ENCODE data around the gene CATSPERE.

DNA sequence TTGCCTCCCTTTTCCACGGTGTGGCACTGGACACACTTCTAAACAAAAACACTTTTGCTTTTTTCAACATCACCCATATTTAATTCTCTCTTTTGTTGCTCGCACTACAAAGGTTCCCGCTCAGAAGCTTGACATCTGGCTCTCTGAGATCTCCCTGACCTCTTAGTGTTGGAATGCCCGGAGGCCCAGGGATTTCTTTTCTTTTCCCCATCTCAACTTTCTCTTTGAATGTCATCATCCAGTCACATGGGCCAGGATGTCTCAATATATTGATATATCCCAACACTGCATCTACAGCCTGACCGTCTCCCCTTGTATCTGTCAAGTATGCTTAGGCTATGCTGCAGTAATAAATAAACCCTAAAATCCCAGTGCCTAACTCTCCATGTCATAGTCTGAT lies 137.5 kb downstream of the CATSPERE start:
- TF ChIP-seq POLR2A (IDR thresholded peaks at IDR 0.05) (no peak), POLR2AphosphoS5 (IDR thresholded peaks at IDR 0.05) (no peak), EP300 (IDR thresholded peaks at IDR 0.05) (no peak)
- TF ChIP-seq, protein P1, sequence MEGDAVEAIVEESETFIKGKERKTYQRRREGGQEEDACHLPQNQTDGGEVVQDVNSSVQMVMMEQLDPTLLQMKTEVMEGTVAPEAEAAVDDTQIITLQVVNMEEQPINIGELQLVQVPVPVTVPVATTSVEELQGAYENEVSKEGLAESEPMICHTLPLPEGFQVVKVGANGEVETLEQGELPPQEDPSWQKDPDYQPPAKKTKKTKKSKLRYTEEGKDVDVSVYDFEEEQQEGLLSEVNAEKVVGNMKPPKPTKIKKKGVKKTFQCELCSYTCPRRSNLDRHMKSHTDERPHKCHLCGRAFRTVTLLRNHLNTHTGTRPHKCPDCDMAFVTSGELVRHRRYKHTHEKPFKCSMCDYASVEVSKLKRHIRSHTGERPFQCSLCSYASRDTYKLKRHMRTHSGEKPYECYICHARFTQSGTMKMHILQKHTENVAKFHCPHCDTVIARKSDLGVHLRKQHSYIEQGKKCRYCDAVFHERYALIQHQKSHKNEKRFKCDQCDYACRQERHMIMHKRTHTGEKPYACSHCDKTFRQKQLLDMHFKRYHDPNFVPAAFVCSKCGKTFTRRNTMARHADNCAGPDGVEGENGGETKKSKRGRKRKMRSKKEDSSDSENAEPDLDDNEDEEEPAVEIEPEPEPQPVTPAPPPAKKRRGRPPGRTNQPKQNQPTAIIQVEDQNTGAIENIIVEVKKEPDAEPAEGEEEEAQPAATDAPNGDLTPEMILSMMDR (IDR thresholded peaks at IDR 0.05) = no peak
